GM19193 (cell line): Measurements from ENCODE around the gene CYTH4.

Experiments
- POLR2A ChIP-seq: IDR thresholded peaks from 4 replicates; pipeline ENCODE4 v1.6.1; 2011; ENCODE audit not compliant: insufficient read depth, insufficient read length; ENCODE audit errors: extremely low read depth

Gene CYTH4

DNA sequence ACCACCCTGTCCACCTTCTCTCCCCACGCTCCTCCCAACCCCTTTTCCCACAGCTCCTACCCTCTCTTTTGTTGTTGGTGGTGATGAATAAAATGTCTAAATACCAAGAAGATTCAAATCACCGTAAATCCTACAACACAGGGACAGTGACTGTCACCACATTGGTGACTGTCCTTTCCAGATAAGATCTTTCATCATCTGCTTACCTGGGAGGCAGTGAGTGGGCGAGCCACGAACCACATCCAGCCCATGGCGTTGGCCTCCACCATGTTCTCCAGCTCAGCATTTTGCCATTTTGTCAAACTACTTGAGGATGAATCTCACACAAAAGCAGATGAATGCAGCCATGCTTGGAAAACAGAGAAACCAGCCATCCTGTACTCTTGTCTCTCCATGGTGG lies 6.7 kb upstream of the CYTH4 start:
- TF ChIP-seq POLR2A: no peak

DNA sequence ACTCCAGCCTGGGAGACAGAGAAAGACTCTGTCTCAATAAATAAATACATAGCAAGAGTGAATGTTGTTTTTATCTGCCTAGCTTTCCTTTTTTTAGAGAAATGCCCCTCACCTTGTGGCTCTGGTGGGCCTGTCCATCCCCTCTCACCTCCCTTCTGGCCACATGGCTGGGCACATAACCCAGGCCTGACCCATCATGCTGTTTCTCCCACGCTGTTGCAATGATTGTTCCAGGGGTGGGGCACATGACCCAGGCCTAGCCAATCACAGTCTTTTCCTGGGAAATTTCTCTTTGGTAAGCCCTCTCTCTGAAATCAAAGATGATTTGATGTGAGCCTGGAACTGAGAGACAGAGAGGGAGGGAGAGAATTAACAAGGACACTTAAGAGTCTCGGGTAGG lies 5.5 kb upstream of the CYTH4 start:
- TF ChIP-seq POLR2A: no peak

DNA sequence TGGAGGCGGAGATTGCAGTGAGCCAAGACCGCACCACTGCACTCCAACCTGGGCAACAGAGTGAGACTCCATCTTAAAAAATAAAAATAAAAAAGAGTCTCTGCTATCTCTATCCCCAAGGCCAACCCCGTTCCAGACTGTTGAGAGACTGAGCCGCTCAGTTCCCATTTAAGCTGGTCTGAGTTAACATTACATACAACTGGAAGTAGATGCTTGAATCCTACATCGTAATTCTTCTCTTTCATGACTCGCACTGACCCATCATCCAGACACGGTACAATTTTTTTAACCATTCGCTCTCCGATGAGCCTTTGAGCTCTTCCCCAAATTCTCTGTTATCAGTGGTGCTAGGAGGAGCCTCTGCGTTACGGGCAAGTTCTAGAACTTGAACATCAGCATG lies 4.9 kb upstream of the CYTH4 start:
- no peak for TF ChIP-seq POLR2A

DNA sequence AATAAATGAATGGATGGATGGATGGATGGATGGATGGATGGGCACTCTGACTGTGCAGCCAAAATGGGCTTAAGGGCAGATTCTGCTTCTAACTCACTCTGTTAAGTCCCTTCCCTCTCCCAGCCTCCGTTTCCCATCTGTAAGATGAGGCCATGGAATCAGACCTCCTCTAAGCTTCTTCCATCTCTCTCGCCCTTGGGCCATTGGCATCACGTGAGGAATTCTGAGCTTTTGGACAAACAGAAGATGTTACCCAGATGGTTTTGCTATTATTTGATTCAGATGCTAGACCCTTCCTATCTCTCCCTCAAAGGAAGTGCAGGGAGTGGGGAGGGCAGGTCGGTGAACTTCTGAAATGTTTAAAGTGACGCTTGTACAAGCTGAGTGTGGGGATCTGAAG lies 4.0 kb upstream of the CYTH4 start:
- no peak for TF ChIP-seq POLR2A

DNA sequence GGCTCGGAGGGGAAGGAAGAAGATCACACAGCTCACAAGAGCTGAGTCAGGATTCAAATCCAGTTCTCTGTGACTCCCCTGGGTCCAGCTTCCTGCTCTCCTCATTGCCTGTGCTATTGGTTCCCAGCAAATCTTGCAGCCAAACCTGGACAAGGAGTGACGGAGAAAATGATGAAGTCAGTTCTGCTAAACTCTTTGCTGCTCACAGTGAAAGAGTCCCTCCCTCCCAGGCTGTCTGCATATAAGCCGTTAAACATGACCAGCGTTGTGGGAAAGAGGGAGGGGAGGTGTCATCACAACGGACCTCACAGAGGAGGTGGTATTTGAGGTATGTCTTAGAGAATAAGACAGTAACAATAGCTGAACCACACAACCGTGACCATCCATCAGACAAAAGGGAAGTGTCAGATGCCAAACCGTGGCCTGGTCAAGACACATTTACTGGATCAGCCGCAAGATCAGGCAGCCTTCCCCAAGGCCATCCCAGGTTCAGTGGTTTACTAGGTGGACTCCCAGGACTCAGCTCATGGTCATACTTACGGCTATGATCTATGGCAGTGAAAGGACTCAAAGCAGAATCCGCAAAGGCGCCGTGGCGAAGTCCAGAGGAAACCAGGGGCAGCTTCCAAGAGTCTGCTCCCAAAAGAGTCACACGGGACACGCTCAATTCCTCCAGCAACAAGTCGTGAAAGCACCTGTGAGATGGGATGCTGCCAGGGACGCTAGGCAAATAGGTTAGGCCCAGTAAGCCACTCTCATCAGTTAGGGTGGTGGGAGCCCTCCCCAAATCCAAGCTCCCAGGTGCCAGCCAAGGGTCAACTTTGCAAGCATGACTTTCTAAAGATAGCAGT lies 2.8 kb upstream of the CYTH4 start:
- no peak for TF ChIP-seq POLR2A

DNA sequence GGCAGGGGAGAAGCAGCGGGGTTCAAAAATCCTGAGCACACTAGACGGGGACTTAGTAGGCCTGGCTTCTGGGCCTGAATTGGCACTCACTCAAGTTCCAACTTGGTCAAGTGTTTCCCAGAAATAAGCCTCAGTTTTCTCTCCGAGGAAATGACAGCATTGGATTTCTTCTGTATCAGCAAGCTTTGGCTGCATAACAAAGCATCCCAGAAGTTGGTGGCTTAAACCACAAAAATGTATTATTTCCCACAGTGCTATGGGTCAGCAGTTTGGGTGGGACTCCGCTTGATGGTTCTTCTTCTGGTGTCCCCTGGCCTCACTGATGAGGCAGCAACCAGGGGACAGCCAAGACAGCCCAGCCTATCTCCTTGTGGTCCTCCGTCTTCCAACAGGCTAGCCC lies 1.6 kb upstream of the CYTH4 start:
- no peak for TF ChIP-seq POLR2A

DNA sequence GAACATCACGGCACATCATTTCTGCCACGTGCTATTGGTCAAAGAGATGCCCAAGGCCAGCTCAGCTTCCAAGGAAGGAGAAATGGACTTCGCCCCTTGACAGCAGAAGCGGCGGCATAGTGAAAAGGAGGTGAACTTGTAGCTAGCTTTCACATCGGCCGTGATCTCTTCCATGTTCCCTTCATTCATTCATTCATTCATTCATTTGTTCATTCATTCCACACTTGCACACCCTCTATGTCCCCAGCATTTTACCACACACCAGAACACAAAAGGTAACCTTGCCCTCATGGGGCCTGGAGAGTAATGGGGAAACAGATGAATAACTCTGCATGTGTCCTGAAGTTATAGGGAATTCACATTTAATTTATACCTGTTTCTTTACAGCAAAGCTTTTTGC lies 1.1 kb upstream of the CYTH4 start:
- no peak for TF ChIP-seq POLR2A

DNA sequence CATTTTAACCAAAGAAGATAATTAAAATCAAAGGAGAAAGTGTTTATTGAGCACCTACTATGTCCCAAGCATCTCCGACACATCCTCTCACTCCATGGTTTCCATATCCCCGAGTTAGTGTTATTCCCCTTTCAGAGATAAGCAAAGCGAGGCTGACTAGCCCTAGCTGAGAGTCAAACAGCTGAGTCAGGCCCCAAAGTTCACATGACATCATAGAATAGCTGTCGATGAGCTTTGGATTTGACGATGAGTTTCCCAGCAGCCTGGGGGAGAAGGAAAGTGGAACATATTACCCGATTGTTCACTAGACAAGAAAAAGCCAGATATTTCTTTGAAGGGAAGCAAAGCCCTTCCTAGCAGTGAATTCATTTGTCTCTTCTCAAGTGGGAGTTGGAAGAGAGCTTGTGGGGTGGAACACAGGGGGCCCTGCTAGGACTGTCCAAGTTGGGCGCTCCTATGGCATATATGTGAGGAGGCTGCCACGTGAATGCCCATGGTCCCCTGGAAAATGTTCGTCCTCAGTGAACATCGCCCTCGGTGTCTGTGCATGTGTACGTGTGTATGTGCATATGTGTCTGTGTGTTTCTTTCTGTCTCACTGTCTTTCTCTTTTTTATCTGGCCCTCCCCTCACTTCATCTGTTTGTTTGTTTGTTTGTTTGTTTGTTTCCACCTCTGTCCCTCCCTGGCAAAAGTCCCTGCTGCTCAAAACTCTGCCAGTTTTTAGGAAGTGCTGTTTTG lies 493 bp upstream of the CYTH4 start:
- TF ChIP-seq POLR2A: no peak

DNA sequence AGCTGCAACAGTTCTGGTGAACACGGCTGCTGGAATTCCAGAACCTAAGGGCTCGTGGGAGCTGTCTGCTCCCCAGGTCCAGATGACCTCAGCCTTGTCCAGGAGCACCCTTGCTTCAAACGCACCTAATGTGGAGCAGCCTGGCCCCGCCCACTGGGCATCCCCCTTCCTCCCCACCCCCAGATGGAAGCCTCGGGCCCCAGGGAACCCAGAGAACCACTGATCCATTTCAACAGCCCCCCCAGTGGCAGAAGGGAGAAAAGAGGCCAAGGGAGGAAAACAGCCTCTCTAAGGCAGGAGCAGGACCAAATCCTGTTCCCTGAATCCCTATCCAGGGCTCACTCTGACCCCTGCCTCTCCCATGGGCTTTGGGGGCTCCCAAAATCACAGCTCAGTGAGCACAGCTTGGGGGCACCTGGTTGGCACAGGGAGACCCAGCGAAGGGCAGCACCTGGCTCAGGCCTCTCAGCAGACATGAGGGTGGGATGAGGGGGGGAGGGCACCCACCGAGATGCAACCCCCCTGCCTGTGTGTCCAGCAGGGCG lies 1.2 kb downstream of the CYTH4 start:
- no peak for TF ChIP-seq POLR2A

DNA sequence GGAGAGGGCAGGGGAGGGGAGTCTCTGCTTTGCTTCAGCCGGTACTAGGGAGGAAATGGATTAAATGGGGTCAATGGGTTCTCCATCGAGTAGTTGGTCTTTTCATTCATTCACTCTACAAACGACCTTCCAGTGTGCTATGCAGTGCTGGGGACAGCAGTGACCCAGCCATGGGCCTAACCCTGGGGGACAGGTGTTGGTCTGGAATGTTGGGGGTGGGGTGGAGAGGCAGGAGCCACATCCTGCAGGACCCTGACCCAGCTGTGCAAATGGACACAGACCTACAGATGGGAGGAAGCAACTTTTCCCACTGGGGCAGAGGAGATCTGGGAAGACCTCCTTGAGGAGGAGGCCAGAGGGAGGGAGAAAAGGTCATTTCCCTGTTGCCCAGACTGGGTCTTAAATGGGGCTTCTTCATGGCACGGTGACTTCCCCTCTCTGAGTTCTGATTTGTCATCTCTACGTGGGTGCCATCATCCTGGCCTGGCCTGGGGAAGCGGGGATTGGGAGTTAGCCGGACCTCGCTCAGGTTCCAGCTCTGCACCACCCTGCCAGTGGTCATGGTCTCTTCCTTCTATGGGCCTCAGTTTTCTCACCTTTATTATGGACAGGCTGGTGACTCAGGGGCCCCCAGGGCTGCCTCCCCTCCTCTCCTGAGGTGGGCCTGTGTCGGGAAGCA lies 2.0 kb downstream of the CYTH4 start:
- no peak for TF ChIP-seq POLR2A

DNA sequence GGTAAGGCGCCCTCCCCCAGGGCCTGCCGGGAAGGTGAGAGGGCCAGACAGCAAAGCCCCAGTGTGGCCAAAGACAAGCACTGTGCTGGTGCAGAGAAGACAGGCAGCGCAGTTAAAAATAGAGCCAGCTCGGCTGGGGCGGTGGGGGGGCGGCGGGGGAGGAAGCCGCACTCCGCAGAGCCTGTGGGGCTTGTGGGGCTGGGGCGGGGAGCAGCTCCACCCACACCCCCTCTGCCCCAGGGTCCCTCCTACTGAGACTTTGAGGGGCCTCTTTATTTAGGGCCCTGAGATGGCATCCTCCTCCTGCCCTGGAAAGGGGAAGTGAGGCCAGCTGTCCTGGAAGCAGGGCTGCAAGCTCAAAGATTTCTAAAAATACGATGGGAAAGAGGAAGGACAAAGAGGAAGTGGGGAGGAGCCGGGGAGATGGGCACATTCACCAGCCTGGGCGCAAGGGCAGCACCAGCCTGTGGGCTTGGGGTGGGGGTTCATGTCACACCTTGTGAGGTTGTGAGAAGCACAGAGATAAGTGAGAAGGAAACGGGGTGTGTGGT lies 2.6 kb downstream of the CYTH4 start:
- TF ChIP-seq POLR2A: no peak

DNA sequence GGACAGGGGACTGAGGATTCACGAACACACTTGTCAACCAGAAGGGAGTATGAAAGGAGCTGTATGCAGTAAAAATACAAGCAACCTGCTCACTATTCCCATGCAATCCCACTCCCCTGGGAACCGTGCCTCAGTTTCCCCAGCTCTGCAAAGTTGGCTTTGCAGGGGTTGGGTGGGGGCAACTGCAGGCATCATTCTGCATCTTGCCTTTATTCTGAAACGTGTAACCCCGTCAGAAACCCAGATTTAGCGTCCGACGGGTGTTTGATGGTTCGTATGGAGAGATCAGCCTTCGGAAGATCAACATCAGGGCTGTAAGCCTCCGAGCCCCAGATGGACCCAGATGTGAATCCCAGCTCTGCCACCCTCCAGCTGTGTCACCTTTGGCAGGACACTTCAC lies 3.6 kb downstream of the CYTH4 start:
- TF ChIP-seq POLR2A: no peak

DNA sequence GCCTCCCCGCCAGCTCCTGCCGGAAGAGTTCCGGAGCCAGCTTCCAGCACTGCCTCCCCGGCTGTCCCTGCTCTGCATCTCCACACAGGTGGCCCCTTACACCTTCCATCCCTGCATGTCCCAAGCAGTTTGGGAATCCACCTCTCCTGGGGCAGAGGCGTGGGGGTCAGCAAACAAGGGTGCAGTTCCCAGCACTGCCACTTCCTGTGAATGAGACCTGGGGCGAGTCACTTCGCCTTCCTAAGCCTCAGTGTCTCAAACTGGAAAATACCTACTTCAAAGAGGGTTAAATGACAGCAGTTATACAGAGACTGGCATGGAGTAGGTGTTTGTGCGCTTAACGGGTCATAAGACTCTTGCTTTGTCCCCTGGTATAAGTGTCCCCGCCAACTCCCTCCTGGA lies 5.2 kb downstream of the CYTH4 start:
- TF ChIP-seq POLR2A: no peak

DNA sequence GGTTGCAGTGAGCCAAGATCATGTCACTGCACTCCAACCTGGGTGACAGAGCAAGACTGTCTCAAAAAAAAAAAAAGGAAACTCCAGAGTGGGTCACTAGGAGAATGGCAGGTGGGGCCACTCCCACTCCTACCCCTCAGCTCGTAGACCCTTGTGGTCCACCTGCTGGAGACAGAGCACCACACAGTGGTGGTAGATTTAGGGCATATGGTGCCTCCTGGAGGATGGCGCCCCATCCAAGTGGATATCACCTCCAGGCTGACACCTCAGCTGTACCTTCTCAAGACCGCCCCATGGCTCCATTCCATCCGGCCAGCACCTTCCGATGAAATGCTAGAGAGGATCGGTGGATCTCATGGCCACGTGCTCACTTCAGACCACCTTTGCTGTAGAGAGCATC lies 6.2 kb downstream of the CYTH4 start:
- no peak for TF ChIP-seq POLR2A

DNA sequence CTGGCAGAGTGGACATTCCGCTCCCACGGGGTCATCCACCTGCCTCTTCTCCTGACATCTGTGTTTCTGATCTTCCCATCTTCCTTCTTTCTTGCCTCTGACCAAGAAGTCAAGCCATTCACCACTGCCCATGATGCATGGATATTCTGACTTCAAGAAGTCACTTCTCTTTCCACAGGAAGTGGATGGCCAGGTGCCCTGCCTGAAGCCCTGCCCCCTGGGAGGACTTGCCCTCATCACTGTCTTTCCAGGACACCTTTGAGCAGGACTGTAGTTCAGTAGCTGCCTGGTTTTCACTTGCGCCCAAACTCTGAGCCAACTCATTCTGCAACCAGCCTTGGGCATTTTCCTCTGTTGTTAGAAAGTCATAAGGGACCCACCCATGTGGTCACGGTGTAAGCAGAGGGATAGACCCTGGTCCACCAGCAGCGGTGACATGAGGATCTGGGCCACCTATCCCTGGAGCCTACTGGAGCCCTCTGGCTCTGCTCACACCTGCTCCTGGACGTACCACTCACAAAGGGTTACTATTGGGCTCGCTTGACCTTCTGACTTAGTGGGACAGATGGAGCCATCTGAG lies 6.9 kb downstream of the CYTH4 start:
- no peak for TF ChIP-seq POLR2A

DNA sequence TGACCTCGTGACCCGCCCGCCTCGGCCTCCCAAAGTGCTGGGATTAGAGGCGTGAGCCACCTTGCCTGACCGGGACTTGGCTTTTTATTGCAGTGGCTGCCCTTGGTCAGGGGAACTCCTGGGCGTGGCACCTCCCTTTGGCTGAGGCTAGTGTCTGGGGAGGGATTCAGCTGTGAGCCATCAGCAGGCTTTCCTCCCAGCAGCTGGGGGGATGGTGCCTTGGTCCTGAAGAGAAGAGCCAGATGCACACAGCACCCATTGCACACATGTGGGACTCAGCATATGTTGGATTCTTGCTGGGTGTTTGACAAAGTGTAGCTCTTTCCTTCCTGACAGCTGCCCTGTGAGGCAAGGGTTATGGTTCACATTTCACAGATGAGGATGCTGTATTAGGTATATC lies 8.4 kb downstream of the CYTH4 start:
- TF ChIP-seq POLR2A: no peak
